ENCODE results near the gene UBALD1.

Gene UBALD1

GRCh38 chr16:4561596-4561995 lies 53.1 kb downstream of the UBALD1 start:
- no peak for DNase-seq (ENCODE audit: low read depth in 1 of 2, low spot score in 1 of 2)
